Sigmoid colon (tissue), 7 donors: ENCODE results near the gene TCP11. TPM values are rescaled to one million over a fixed set of nuclear protein-coding genes. Genes with fewer than 3 reads are reported as not detected.
"Not testable (repeated sequence)": the region's sequence is repeated elsewhere in the genome, so short reads cannot be mapped to it uniquely, and the experiment has no call there.

Source experiments
- DNase-seq: peaks from one replicate; pipeline ENCODE4 v3.0.0-alpha.2; 2019
- H3K27ac ChIP-seq, 4 donors: fragments of 200-600 bp; sonication (generic); one replicate each; pipeline ENCODE4 v1.5.1; 2016 to 2019; ENCODE audit warnings: mild to moderate bottlenecking in 1 of 4
- H3K27me3 ChIP-seq, 3 donors: fragments of 200-600 bp; sonication (generic); one replicate each; pipeline ENCODE4 v1.5.1; 2019; ENCODE audit warnings: mild to moderate bottlenecking in 1 of 3
- H3K36me3 ChIP-seq, 4 donors: fragments of 200-600 bp; sonication (generic); one replicate each; pipeline ENCODE4 v1.5.1; 2016 to 2019
- H3K4me1 ChIP-seq, 4 donors: fragments of 200-600 bp; sonication (generic); one replicate each; pipeline ENCODE4 v1.5.1; 2017 to 2019
- H3K4me3 ChIP-seq, 4 donors: fragments of 200-600 bp; sonication (generic); one replicate each; pipeline ENCODE4 v1.5.1; 2017 to 2019; ENCODE audit warnings: mild to moderate bottlenecking in 2 of 4, moderate library complexity in 1 of 4
- H3K9me3 ChIP-seq, 4 donors: fragments of 200-600 bp in 3 of 4; sonication (generic) in 3 of 4; one replicate each; pipeline versions ENCODE4 v1.5.1 to v1.6.1; 2013 to 2019
- EP300 ChIP-seq, 4 donors: sonication (generic); formaldehyde crosslinking; IDR thresholded peaks; one replicate each; pipeline ENCODE4 v1.6.1; 2017; ENCODE audit warnings: antibody characterized with exemption in 4 of 4
- POLR2A ChIP-seq, 2 donors: fragments of 450-650 bp; IDR thresholded peaks; one replicate each; pipeline ENCODE4 v1.6.1; 2016; ENCODE audit warnings: antibody characterized with exemption in 2 of 2, mild to moderate bottlenecking in 2 of 2, moderate library complexity in 2 of 2
- POLR2AphosphoS5 ChIP-seq, 4 donors: sonication (generic); formaldehyde crosslinking; IDR thresholded peaks; one replicate each; pipeline ENCODE4 v1.6.1; 2017; ENCODE audit warnings: antibody characterized with exemption in 4 of 4
- WGBS, 2 donors: extraction: QIAGEN DNeasy Blood & Tissue Kit; methylation state at CpG; one replicate each; pipeline ENCODE4 v1.1.7; 2013; 5-methylcytosine and 5-hydroxymethylcytosine counted together
- intact Hi-C: fragments of 100-400 bp; cut with DNase I; formaldehyde crosslinking; loops from one replicate; pipeline ENCODE4 v1.15.1; 2023
- polyA plus RNA-seq, 3 donors: library from polyadenylated mRNA; stranded (reverse); fragments of 200-250 nt; gene quantifications; one replicate each; pipeline ENCODE4 v1.2.3, GENCODE V29; 2013
- total RNA-seq, 4 donors: library from RNA; depleted of rRNA; stranded (reverse); fragments of >200 nt; gene quantifications; one replicate each; pipeline ENCODE4 v1.1.0, GENCODE V29; 2016
- TF ChIP-seq, protein P1 (sequence below), 4 experiments: fragments of 450-650 bp in 3 of 4; fragments of 200-600 bp in 1 of 4; IDR thresholded peaks; one replicate each; pipeline ENCODE4 v1.5.1; 2016 to 2019; ENCODE audit warnings: antibody characterized with exemption in 4 of 4, mild to moderate bottlenecking in 3 of 4, moderate library complexity in 2 of 4
- donor health status: healthy with polysubstance abuse.
- donor health status: Bipolar disorder and iron deficiency.
- donor health status: healthy.

TCP11 gene
- total and polyA plus RNA-seq, 7 donors = 0.66 TPM; not detected in 6

DNA sequence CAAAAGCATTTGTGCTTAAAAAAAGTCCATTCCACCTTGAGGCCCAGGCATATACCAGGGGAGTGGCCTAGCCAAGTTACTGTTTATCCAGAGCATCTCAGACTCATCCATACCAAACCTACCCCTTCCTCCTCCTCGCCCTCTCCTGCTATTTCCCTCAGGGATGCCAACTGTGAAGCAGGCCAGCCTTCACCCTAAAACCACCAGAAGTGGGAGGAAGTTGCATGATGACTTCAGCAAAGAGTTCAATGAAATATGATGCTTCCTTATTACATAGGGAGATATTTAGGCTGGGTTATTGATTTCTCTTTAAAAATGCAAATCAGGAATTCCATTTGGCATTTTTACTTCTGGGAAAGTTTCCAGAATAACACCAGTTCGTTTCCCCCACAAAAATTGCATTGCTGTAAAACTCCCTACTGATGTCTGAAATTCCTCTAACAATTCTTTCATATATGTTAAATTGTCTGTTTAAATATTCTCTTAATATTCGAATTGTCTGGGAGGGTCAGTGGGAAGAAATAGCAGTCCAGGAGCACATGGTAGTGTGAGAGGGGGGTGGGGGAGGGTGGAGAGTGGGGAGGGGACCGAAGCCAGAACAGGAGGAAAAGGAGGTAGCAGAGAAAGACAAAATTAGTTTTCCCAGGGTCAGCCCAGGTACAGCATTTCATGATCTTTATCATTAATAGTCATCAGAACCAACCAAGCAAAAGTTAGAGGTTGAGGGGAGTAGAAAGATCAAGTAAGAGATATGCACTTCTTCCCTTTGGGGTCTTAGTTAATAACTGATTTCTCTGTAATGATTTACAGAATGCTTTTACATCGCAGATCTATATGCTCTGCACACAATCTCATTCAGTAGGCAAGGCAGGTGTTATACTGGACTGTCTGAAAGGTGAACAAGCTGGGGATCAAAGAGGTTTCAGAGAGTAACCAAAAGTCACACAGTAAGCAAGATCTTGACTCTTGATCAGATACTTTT, 1.7 kb upstream of the TCP11 start:
- intact Hi-C loops = loop anchor here (5.0 to 10.0 kb wide), 2 partner anchors 256 to 348 kb away; partner anchors contain the start of genes ANKS1A, BLTP3A and TAF11
- 49 to 63% methylated on average over 5 of the region's 5 CpGs for WGBS, 2 donors

GRCh38 chr6:35140639-35141006, 516 bp downstream of the TCP11 start:
- WGBS, 2 donors = 48 to 65% methylated on average over 15 of the region's 15 CpGs
- Histone ChIP-seq H3K27ac (no peak overlapping the region), H3K36me3 (no peaks in the 10 kb centered on the region), H3K27me3 (peaks cover 0 to 10% (median 0%) of the 10 kb centered on the region in 3 donors), H3K9me3 (no peaks in the 10 kb centered on the region), H3K4me1 (peaks cover 0 to 11% (median 9%) of the 10 kb centered on the region in 4 donors), H3K4me3 (peak overlapping the region in 3 of 4 donors; percentile 21 to 32 (median 27))
- no peak for DNase-seq
- TF ChIP-seq POLR2AphosphoS5 (IDR thresholded peaks at IDR 0.05) = no peak
- no peak for TF ChIP-seq POLR2A (IDR thresholded peaks at IDR 0.05)
- no peak for TF ChIP-seq EP300 (IDR thresholded peaks at IDR 0.05)
- TF ChIP-seq, protein P1, sequence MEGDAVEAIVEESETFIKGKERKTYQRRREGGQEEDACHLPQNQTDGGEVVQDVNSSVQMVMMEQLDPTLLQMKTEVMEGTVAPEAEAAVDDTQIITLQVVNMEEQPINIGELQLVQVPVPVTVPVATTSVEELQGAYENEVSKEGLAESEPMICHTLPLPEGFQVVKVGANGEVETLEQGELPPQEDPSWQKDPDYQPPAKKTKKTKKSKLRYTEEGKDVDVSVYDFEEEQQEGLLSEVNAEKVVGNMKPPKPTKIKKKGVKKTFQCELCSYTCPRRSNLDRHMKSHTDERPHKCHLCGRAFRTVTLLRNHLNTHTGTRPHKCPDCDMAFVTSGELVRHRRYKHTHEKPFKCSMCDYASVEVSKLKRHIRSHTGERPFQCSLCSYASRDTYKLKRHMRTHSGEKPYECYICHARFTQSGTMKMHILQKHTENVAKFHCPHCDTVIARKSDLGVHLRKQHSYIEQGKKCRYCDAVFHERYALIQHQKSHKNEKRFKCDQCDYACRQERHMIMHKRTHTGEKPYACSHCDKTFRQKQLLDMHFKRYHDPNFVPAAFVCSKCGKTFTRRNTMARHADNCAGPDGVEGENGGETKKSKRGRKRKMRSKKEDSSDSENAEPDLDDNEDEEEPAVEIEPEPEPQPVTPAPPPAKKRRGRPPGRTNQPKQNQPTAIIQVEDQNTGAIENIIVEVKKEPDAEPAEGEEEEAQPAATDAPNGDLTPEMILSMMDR (IDR thresholded peaks at IDR 0.05) = no peak
- intact Hi-C loops = loop anchor here (1.0 to 10.0 kb wide), 4 partner anchors 98 to 346 kb away; partner anchors contain the start of genes ANKS1A, BLTP3A and TAF11

More for the DNA sequence above, 1.7 kb upstream of the TCP11 start:
- Histone ChIP-seq H3K27ac (no peak overlapping the region), H3K36me3 (no peaks in the 10 kb centered on the region), H3K4me1 (peaks cover 0 to 20% (median 9%) of the 10 kb centered on the region in 4 donors), H3K4me3 (no peak overlapping the region), H3K27me3 (peaks cover 0 to 10% (median 0%) of the 10 kb centered on the region in 3 donors), H3K9me3 (no peaks in the 10 kb centered on the region)
- no peak for TF ChIP-seq POLR2AphosphoS5 (IDR thresholded peaks at IDR 0.05)
- no peak for TF ChIP-seq EP300 (IDR thresholded peaks at IDR 0.05)
- no peak for TF ChIP-seq POLR2A (IDR thresholded peaks at IDR 0.05)
- TF ChIP-seq, protein P1 (IDR thresholded peaks at IDR 0.05) = no peak
- no peak for DNase-seq

DNA sequence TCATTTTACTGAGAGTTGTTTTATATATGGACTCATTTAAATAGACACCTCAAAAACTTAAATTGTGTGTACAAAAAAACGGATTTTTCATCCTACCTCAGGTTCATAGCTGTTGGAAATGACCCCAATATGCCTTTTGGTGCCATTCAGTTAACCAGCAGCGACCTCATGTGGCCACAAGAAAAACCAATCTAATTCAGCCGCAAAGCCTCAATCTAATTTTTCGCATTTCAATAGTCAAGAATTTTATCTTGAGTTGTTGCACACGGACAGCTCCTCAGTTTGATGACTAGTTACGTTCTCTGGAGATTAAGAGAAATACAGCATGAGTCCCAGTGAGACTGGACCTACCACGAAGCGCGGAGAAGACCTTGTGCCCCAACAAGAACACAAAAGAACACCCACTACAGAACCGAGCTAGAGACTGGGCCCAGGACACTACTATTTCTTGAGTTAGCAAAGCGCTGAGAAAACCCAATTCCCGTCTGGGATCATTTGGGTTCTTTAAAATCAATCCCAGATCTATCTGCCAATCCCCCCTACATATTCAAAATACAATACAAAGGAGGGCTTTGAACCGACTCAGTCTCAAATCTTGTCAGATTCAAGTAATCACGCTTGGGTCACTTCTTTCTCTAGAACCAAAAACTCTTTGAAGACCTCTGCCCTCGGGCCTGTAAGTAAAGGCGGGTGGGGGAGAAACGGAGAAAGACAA, 1.1 kb downstream of the TCP11 start:
- intact Hi-C loops = loop anchor here (1.0 to 10.0 kb wide), 5 partner anchors 75 to 345 kb away; partner anchors contain the start of genes ANKS1A, BLTP3A and TAF11
- peaks cover 0 to 11% (median 9%) of the 10 kb centered on the region in 4 donors for H3K4me1 ChIP-seq
- peaks cover 0 to 10% (median 0%) of the 10 kb centered on the region in 3 donors for H3K27me3 ChIP-seq
- DNase-seq = peak; percentile 74
- no peak overlapping the region for H3K27ac ChIP-seq
- WGBS, 2 donors = 37 to 40% methylated on average over 17 of the region's 17 CpGs
- no peak overlapping the region for H3K4me3 ChIP-seq
- TF ChIP-seq POLR2AphosphoS5 (IDR thresholded peaks at IDR 0.05) (no peak), POLR2A (IDR thresholded peaks at IDR 0.05) (no peak), EP300 (IDR thresholded peaks at IDR 0.05) (no peak)
- TF ChIP-seq, protein P1 (IDR thresholded peaks at IDR 0.05) = peak; percentile 84 to 91 (median 88)
- H3K9me3 ChIP-seq = no peaks in the 10 kb centered on the region
- no peaks in the 10 kb centered on the region for H3K36me3 ChIP-seq

GRCh38 chr6:35139470-35139869, 1.7 kb downstream of the TCP11 start:
- Histone ChIP-seq H3K27ac (no peak overlapping the region), H3K27me3 (peaks cover 0 to 10% (median 0%) of the 10 kb centered on the region in 3 donors), H3K4me3 (no peak overlapping the region), H3K36me3 (no peaks in the 10 kb centered on the region), H3K4me1 (peaks cover 0 to 11% (median 9%) of the 10 kb centered on the region in 4 donors), H3K9me3 (no peaks in the 10 kb centered on the region)
- WGBS, 2 donors = 14 to 58% methylated on average over 2 of the region's 2 CpGs
- intact Hi-C loops = loop anchor here (10.0 kb wide), 1 partner anchor 75 kb away; no protein-coding TSS in a partner anchor
- TF ChIP-seq EP300 (IDR thresholded peaks at IDR 0.05) (no peak), POLR2AphosphoS5 (IDR thresholded peaks at IDR 0.05) (no peak), POLR2A (IDR thresholded peaks at IDR 0.05) (no peak)
- TF ChIP-seq, protein P1 (IDR thresholded peaks at IDR 0.05) = no peak
- DNase-seq = no peak

DNA sequence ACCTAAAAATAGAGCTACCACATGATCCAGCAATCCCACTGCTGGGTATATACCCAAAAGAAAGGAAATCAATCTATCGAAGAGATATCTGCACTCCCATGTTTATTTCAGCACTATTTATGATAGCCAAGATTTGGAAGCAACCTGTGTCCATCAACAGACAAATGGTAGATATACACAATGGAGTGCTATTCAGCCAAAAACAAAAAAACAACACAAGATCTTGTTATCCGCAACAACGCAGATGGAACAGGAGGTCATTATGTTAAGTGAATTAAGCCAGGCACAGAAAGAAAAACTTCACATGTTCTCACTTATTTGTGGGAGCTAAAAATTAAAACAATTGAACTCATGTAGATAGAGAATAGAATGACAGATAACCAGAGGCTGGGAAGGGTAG, 2.9 kb downstream of the TCP11 start:
- H3K9me3 ChIP-seq, H3K36me3 ChIP-seq, DNase-seq, H3K4me3 ChIP-seq, H3K27me3 ChIP-seq, H3K27ac ChIP-seq: not testable (repeated sequence)
- 80 to 86% methylated on average over 3 of the region's 3 CpGs for WGBS, 2 donors
- H3K4me1 ChIP-seq = peaks cover 0 to 11% (median 9%) of the 10 kb centered on the region in 4 donors
- intact Hi-C loops = loop anchor here (10.0 kb wide), 1 partner anchor 73 kb away; no protein-coding TSS in a partner anchor
